ENCODE measurements around the gene MPP3. TPM values are rescaled to one million over a fixed set of nuclear protein-coding genes. Genes with fewer than 3 reads are reported as not detected.

MPP3 gene
- total and polyA plus RNA-seq, 2 of the 4 experiments (the other 2 are of a cell fraction), result 5.7 to 11.9 TPM

GRCh38 chr17:43759836-43760235, 73.1 kb downstream of the MPP3 start:
- Histone ChIP-seq H3K23ac (ENCODE audit: low read depth, low read length) (no peak overlapping the region), H3K4me3 (ENCODE audit: insufficient read depth, low read depth, low read length) (no peak overlapping the region), H3K9me1 (ENCODE audit: insufficient read depth, low read length) (no peaks in the 10 kb centered on the region), H3K18ac (ENCODE audit: low read depth, low read length) (no peak overlapping the region), H4K20me1 (ENCODE audit: insufficient read depth, low read length) (no peaks in the 10 kb centered on the region), H3K36me3 (ENCODE audit: control insufficient read depth, insufficient read depth, low read length) (no peaks in the 10 kb centered on the region), H3K4me2 (ENCODE audit: low read depth, low read length) (no peak overlapping the region), H4K8ac (ENCODE audit: low read depth in 2 of 2, low read length in 2 of 2) (no peak overlapping the region), H2BK20ac (ENCODE audit: low read depth, low read length) (no peak overlapping the region), H2BK120ac (ENCODE audit: low read depth, low read length) (no peak overlapping the region), H4K5ac (ENCODE audit: low read depth, low read length) (no peak overlapping the region), H2AK5ac (ENCODE audit: low read depth, low read length) (no peak overlapping the region), H3K27me3 (ENCODE audit: control insufficient read depth, insufficient read depth, low read length) (peaks cover 46% of the 10 kb centered on the region), H3K14ac (replicated peaks; ENCODE audit: low read depth, low read length) (no peak overlapping the region), H4K91ac (ENCODE audit: insufficient read depth, low read depth, low read length) (no peak overlapping the region), H2BK5ac (ENCODE audit: low read depth, low read length, poor library complexity, severe bottlenecking) (no peak overlapping the region), H3K79me1 (ENCODE audit: low read depth in 1 of 2, low read length in 2 of 2) (no peaks in the 10 kb centered on the region), H3K9me3 (ENCODE audit: control insufficient read depth, insufficient read depth, low read length) (no peaks in the 10 kb centered on the region), H3K4ac (ENCODE audit: low read depth, low read length) (no peak overlapping the region), H3K56ac (ENCODE audit: extremely low read depth, insufficient read depth, low read length) (no peak overlapping the region), H2AFZ (replicated peaks; ENCODE audit: low read length, poor library complexity) (no peak overlapping the region), H3K4me1 (ENCODE audit: control insufficient read depth, insufficient read depth, low read length) (peaks cover 2% of the 10 kb centered on the region; the same call in 1 of the 2 replicates), H2AK9ac (replicated peaks; ENCODE audit: low read depth, low read length, poor library complexity) (no peak overlapping the region), H2BK15ac (ENCODE audit: low read depth, low read length) (no peak overlapping the region), H3K27ac (ENCODE audit: insufficient read depth, low read length) (no peak overlapping the region), H3K9ac (ENCODE audit: low read depth, low read length) (no peak overlapping the region)
- intact Hi-C loops (cut with micrococcal nuclease) (loop anchor here (1.0 to 5.0 kb wide), 4 partner anchors 66 to 240 kb away; partner anchors contain the start of gene CD300LG), dilution Hi-C loops (cut with HindIII; ENCODE audit: low sequenced_read_pairs, unreplicated experiment) (no loop called here), in situ Hi-C loops (cut with MboI; ENCODE audit: low sequenced_read_pairs) (no loop called here)
- 57% methylated on average over 3 of the region's 7 CpGs; no CpG with 5 or more reads in 1 of the 2 experiments for WGBS, 2 experiments (ENCODE audit: extremely low coverage in 2 of 2, insufficient read length in 1 of 2)
- CTCF ChIA-PET, result interaction anchor here (1.5 to 4.4 kb wide), 4 partner anchors 26 to 183 kb away, joined by 3 to 62 read pairs (median 30); no protein-coding TSS in a partner anchor
- TF ChIP-seq RFX5 (IDR thresholded peaks at IDR 0.05; ENCODE audit: low read depth, low read length) (no peak), FOS (IDR thresholded peaks at IDR 0.05; ENCODE audit: low read depth, low read length) (no peak), MXI1 (IDR thresholded peaks at IDR 0.05; ENCODE audit: borderline replicate concordance, low read depth, low read length) (no peak), SMC3 (IDR thresholded peaks at IDR 0.05; ENCODE audit: low read depth, low read length) (no peak), MAZ (IDR thresholded peaks at IDR 0.05; ENCODE audit: borderline replicate concordance, low read depth, low read length) (no peak), POLR2A (IDR thresholded peaks at IDR 0.05; ENCODE audit: low read depth, low read length) (no peak)
- no TSS peak for BruUV-seq (replicated peaks)
- DNase-seq (no peak), ATAC-seq (ENCODE audit: low read depth) (no peak)
- POLR2A ChIA-PET (ENCODE audit: unreplicated experiment), result interaction anchor here (0.5 to 1.2 kb wide), 2 partner anchors 68 to 298 kb away, joined by 3 to 5 read pairs; no protein-coding TSS in a partner anchor
